KMS-11 (cell line): ENCODE results near the gene GATA6.

Source experiments
- H2AFZ ChIP-seq: fragments of 200-600 bp; sonication (generic); 2 replicates; pipeline ENCODE4 v1.6.1; 2016; ENCODE audit warnings: antibody characterized with exemption, mixed run types, low read depth
- H3K27ac ChIP-seq: fragments of 200-600 bp; sonication (generic); 2 replicates; pipeline ENCODE4 v1.6.1; 2016; ENCODE audit warnings: mild to moderate bottlenecking, mixed run types
- H3K27me3 ChIP-seq: fragments of 200-600 bp; sonication (generic); 2 replicates; pipeline ENCODE4 v1.6.1; 2017; ENCODE audit warnings: mild to moderate bottlenecking, low read depth, mixed run types, moderate library complexity; ENCODE audit not compliant: insufficient read depth
- H3K36me3 ChIP-seq: fragments of 200-600 bp; sonication (generic); 2 replicates; pipeline ENCODE4 v1.6.1; 2017; ENCODE audit warnings: mild to moderate bottlenecking, mixed run types; ENCODE audit not compliant: insufficient read depth
- H3K4me1 ChIP-seq: fragments of 200-600 bp; sonication (generic); 2 replicates; pipeline ENCODE4 v1.6.1; 2016; ENCODE audit warnings: mild to moderate bottlenecking, low read depth, mixed run types; ENCODE audit not compliant: poor library complexity, severe bottlenecking
- H3K4me2 ChIP-seq: fragments of 200-600 bp; sonication (generic); 2 replicates; pipeline ENCODE4 v1.7.0; 2016; ENCODE audit warnings: mild to moderate bottlenecking, mixed run types
- H3K4me3 ChIP-seq: fragments of 200-600 bp; sonication (generic); IDR thresholded peaks from 2 replicates; pipeline ENCODE4 v1.6.1; 2017; ENCODE audit warnings: low read depth, low read length, mixed read lengths; ENCODE audit not compliant: insufficient read depth
- H3K79me2 ChIP-seq: fragments of 200-600 bp; sonication (generic); 2 replicates; pipeline ENCODE4 v1.6.1; 2016; ENCODE audit warnings: low read depth, mixed run types; ENCODE audit not compliant: insufficient read depth
- H3K9ac ChIP-seq: fragments of 200-600 bp; sonication (generic); 2 replicates; pipeline ENCODE4 v1.6.1; 2016; ENCODE audit warnings: mild to moderate bottlenecking, mixed run types
- H4K20me1 ChIP-seq: fragments of 200-600 bp; sonication (generic); 2 replicates; pipeline ENCODE4 v1.6.1; 2016; ENCODE audit warnings: mild to moderate bottlenecking, mixed run types; ENCODE audit not compliant: insufficient read depth
- CTCF ChIP-seq: fragments of 200-600 bp; sonication (generic); conservative IDR thresholded peaks from 2 replicates; pipeline ENCODE4 v1.6.1; 2017; ENCODE audit warnings: low read depth, mild to moderate bottlenecking, antibody characterized with exemption, low read length, moderate library complexity, mixed read lengths

GATA6 gene

GRCh38 chr18:22204214-22204536 is 34.8 kb downstream of the GATA6 start:
- no peak for TF ChIP-seq CTCF
- H2AFZ ChIP-seq: no peak overlapping the region
- no peaks in the 10 kb centered on the region for H4K20me1 ChIP-seq
- H3K4me2 ChIP-seq: no peak overlapping the region
- no peak overlapping the region for H3K27ac ChIP-seq
- no peaks in the 10 kb centered on the region for H3K4me1 ChIP-seq
- no peaks in the 10 kb centered on the region for H3K27me3 ChIP-seq
- no peaks in the 10 kb centered on the region for H3K36me3 ChIP-seq
- H3K4me3 ChIP-seq: no peak overlapping the region
- H3K9ac ChIP-seq: no peak overlapping the region
- no peaks in the 10 kb centered on the region for H3K79me2 ChIP-seq

- Histone ChIP-seq H3K27ac (no peak overlapping the region), H2AFZ (no peak overlapping the region), H4K20me1 (no peaks in the 10 kb centered on the region), H3K4me1 (no peaks in the 10 kb centered on the region), H3K36me3 (no peaks in the 10 kb centered on the region), H3K27me3 (no peaks in the 10 kb centered on the region), H3K79me2 (no peaks in the 10 kb centered on the region), H3K4me3 (no peak overlapping the region), H3K4me2 (no peak overlapping the region), H3K9ac (no peak overlapping the region)
- no peak for TF ChIP-seq CTCF
Observed at GRCh38 chr18:22204996-22205395, 35.6 kb downstream of the GATA6 start.

- TF ChIP-seq CTCF: no peak
- Histone ChIP-seq H3K4me2 (no peak overlapping the region), H3K4me3 (no peak overlapping the region), H4K20me1 (no peaks in the 10 kb centered on the region), H3K27me3 (no peaks in the 10 kb centered on the region), H3K9ac (no peak overlapping the region), H3K27ac (no peak overlapping the region), H3K36me3 (no peaks in the 10 kb centered on the region), H3K4me1 (no peaks in the 10 kb centered on the region), H3K79me2 (no peaks in the 10 kb centered on the region), H2AFZ (no peak overlapping the region)
Observed at GRCh38 chr18:22207021-22207758, 37.8 kb downstream of the GATA6 start.

GRCh38 chr18:22210311-22210754 is 40.9 kb downstream of the GATA6 start:
- Histone ChIP-seq H3K9ac (no peak overlapping the region), H3K4me3 (no peak overlapping the region), H3K4me1 (no peaks in the 10 kb centered on the region), H2AFZ (no peak overlapping the region), H3K79me2 (no peaks in the 10 kb centered on the region), H4K20me1 (no peaks in the 10 kb centered on the region), H3K4me2 (no peak overlapping the region), H3K27me3 (no peaks in the 10 kb centered on the region), H3K36me3 (no peaks in the 10 kb centered on the region), H3K27ac (no peak overlapping the region)
- no peak for TF ChIP-seq CTCF
